HepG2 (cell line): ENCODE measurements around the gene MARCHF9. TPM values are rescaled to one million over a fixed set of nuclear protein-coding genes. Genes with fewer than 3 reads are reported as not detected.
A peak's percentile ranks its signal among the peaks of the same experiment; 100 is the strongest.

ENCODE experiments used
- ATF3 ChIP-seq: sonication (generic); formaldehyde crosslinking; IDR thresholded peaks from 2 replicates; pipeline ENCODE4 v1.4.0; 2020; ENCODE audit warnings: missing genetic modification reagents
- CBFB ChIP-seq: sonication (generic); formaldehyde crosslinking; IDR thresholded peaks from 2 replicates; pipeline ENCODE4 v1.4.0; 2020; ENCODE audit warnings: missing genetic modification reagents
- CBX5 ChIP-seq: sonication (generic); formaldehyde crosslinking; IDR thresholded peaks from 2 replicates; pipeline ENCODE4 v1.4.0; 2020; ENCODE audit warnings: missing genetic modification reagents, borderline replicate concordance
- HMG20B ChIP-seq: conservative IDR thresholded peaks from 2 replicates; pipeline ENCODE4 v1.6.1; 2016; ENCODE audit warnings: missing genetic modification reagents, missing compliant biosample characterization
- KMT2B ChIP-seq: IDR thresholded peaks from 2 replicates; pipeline ENCODE4 v1.6.1; 2016; ENCODE audit warnings: missing genetic modification reagents, missing compliant biosample characterization
- NCOA1 ChIP-seq: sonication (generic); formaldehyde crosslinking; IDR thresholded peaks from 2 replicates; pipeline ENCODE4 v1.9.0; 2021; ENCODE audit warnings: missing genetic modification reagents
- NFE2L2 ChIP-seq: fragments of 150-350 bp; IDR thresholded peaks from 2 replicates; pipeline ENCODE4 v1.6.1; 2014; ENCODE audit warnings: low read length
- NFKB2 ChIP-seq: sonication (generic); formaldehyde crosslinking; IDR thresholded peaks from 2 replicates; pipeline ENCODE4 v1.4.0; 2020; ENCODE audit warnings: missing genetic modification reagents, borderline replicate concordance
- RELA ChIP-seq: sonication (generic); formaldehyde crosslinking; IDR thresholded peaks from 2 replicates; pipeline ENCODE4 v1.4.0; 2020; ENCODE audit warnings: missing genetic modification reagents
- TAF1 ChIP-seq: sonication (generic); formaldehyde crosslinking; IDR thresholded peaks from 2 replicates; pipeline ENCODE4 v1.4.0; 2020; ENCODE audit warnings: missing genetic modification reagents
- TBL1XR1 ChIP-seq: fragments of 150-350 bp; IDR thresholded peaks from 2 replicates; pipeline ENCODE4 v1.6.1; 2014; ENCODE audit warnings: borderline replicate concordance, low read length; ENCODE audit not compliant: partially characterized antibody
- TCF12 ChIP-seq, 2 experiments: fragments of 450-650 bp in 1 of 2; sonication (generic) in 1 of 2; formaldehyde crosslinking in 1 of 2; IDR thresholded peaks; 2 replicates each; pipeline versions ENCODE4 v1.6.1 to v1.8.0; 2017 to 2022; ENCODE audit warnings: antibody characterized with exemption in 1 of 2, mild to moderate bottlenecking in 1 of 2, missing genetic modification reagents in 1 of 2, moderate library complexity in 1 of 2
- TRAFD1 ChIP-seq: sonication (generic); formaldehyde crosslinking; IDR thresholded peaks from 2 replicates; pipeline ENCODE4 v1.5.1; 2020; ENCODE audit warnings: missing genetic modification reagents, mild to moderate bottlenecking, borderline replicate concordance
- ZKSCAN8 ChIP-seq: IDR thresholded peaks from 2 replicates; pipeline ENCODE4 v1.6.1; 2016; ENCODE audit warnings: borderline replicate concordance, missing genetic modification reagents, missing compliant biosample characterization
- ZNF232 ChIP-seq: sonication (generic); formaldehyde crosslinking; IDR thresholded peaks from 2 replicates; pipeline ENCODE4 v1.4.0; 2020; ENCODE audit warnings: missing genetic modification reagents, borderline replicate concordance
- ZNF251 ChIP-seq: sonication (generic); formaldehyde crosslinking; IDR thresholded peaks from 2 replicates; pipeline ENCODE4 v1.9.0; 2021; ENCODE audit warnings: mild to moderate bottlenecking, missing genetic modification reagents
- ZNF30 ChIP-seq: sonication (generic); formaldehyde crosslinking; IDR thresholded peaks from 2 replicates; pipeline ENCODE4 v1.5.0; 2020; ENCODE audit warnings: mild to moderate bottlenecking, missing genetic modification reagents
- ZNF557 ChIP-seq: sonication (generic); formaldehyde crosslinking; IDR thresholded peaks from 2 replicates; pipeline ENCODE4 v1.4.0; 2020; ENCODE audit warnings: missing genetic modification reagents
- ZNF776 ChIP-seq: sonication (generic); formaldehyde crosslinking; IDR thresholded peaks from 2 replicates; pipeline ENCODE4 v1.4.0; 2020; ENCODE audit warnings: mild to moderate bottlenecking, missing genetic modification reagents
- ZNF878 ChIP-seq: sonication (generic); formaldehyde crosslinking; IDR thresholded peaks from 2 replicates; pipeline ENCODE4 v1.8.1; 2023; ENCODE audit warnings: mild to moderate bottlenecking, missing genetic modification reagents, moderate library complexity
- polyA plus RNA-seq, 8 experiments: library from polyadenylated mRNA; depleted of rRNA in 3 of 8; stranded (reverse) in 7 of 8; unstranded in 1 of 8; fragments of >200 nt; fragmentation: Illumina TruSeq in 4 of 8; extraction: Trizol in 4 of 8; gene quantifications; 2 replicates each; pipeline versions ENCODE4 v1.2.1 to v1.2.3, GENCODE V29; 2011 to 2016; ENCODE audit warnings: low read depth in 4 of 8, missing spikeins in 1 of 8, mixed read lengths in 1 of 8; ENCODE audit not compliant: insufficient read depth in 1 of 8
- total RNA-seq, 5 experiments: library from RNA; depleted of rRNA; stranded (reverse); fragments of >200 nt; fragmentation: Illumina TruSeq; extraction: Trizol; gene quantifications; 2 replicates each; pipeline ENCODE4 v1.2.3, GENCODE V29; 2016; ENCODE audit warnings: low read depth in 1 of 5
- TF ChIP-seq, protein P1 (sequence below): IDR thresholded peaks from 2 replicates; pipeline ENCODE4 v1.6.1; 2012; ENCODE audit warnings: inconsistent platforms
- TF ChIP-seq, protein P2 (sequence below): IDR thresholded peaks from 2 replicates; pipeline ENCODE4 v1.6.1; 2012; ENCODE audit warnings: low read depth, low read length, improper control_type of control experiment

Gene MARCHF9
- total and polyA plus RNA-seq, 2 of the 13 experiments (the other 11 are each of a cell fraction or from before 2014, with no cell fraction given) = 5.7 to 9.6 TPM

- no peak for TF ChIP-seq ZNF251 (CRISPR knock-in tag)
- peak; percentile 85 for TF ChIP-seq CBFB (CRISPR knock-in tag)
- TF ChIP-seq NFKB2 (CRISPR knock-in tag) = peak; percentile 94
- TF ChIP-seq TBL1XR1 = peak; percentile 28
- TF ChIP-seq TAF1 (CRISPR knock-in tag) = peak; percentile 89
- TF ChIP-seq, protein P1, sequence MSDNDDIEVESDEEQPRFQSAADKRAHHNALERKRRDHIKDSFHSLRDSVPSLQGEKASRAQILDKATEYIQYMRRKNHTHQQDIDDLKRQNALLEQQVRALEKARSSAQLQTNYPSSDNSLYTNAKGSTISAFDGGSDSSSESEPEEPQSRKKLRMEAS = peak; percentile 89
- TF ChIP-seq ATF3 (CRISPR knock-in tag) = peak; percentile 90
- no peak for TF ChIP-seq TCF12 (IDR thresholded peaks at IDR 0.05)
- peak; percentile 57; the same call in 1 of the 2 replicates for TF ChIP-seq TCF12 (CRISPR knock-in tag; IDR thresholded peaks at IDR 0.05)
- peak; percentile 40; the same call in 1 of the 2 replicates for TF ChIP-seq ZNF232 (CRISPR knock-in tag)
- TF ChIP-seq, protein P2, sequence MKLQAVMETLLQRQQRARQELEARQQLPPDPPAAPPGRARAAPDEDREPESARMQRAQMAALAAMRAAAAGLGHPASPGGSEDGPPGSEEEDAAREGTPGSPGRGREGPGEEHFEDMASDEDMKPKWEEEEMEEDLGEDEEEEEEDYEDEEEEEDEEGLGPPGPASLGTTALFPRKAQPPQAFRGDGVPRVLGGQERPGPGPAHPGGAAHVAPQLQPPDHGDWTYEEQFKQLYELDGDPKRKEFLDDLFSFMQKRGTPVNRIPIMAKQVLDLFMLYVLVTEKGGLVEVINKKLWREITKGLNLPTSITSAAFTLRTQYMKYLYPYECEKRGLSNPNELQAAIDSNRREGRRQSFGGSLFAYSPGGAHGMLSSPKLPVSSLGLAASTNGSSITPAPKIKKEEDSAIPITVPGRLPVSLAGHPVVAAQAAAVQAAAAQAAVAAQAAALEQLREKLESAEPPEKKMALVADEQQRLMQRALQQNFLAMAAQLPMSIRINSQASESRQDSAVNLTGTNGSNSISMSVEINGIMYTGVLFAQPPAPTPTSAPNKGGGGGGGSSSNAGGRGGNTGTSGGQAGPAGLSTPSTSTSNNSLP = 0 out of 2 replicates have a peak, but pooled peaks have one; percentile 36
- peak; percentile 89 for TF ChIP-seq ZNF776
- 0 out of 2 replicates have a peak, but pooled peaks have one; percentile 55 for TF ChIP-seq ZNF557 (CRISPR knock-in tag)
- TF ChIP-seq NFE2L2 = no peak
- TF ChIP-seq HMG20B (CRISPR knock-in tag) = no peak
- TF ChIP-seq ZNF30 (CRISPR knock-in tag) = 0 out of 2 replicates have a peak, but pooled peaks have one; percentile 63
- TF ChIP-seq ZNF878 (CRISPR knock-in tag) = no peak
- peak; percentile 96 for TF ChIP-seq KMT2B (CRISPR knock-in tag)
- 0 out of 2 replicates have a peak, but pooled peaks have one; percentile 36 for TF ChIP-seq NCOA1 (CRISPR knock-in tag)
- TF ChIP-seq CBX5 = peak; percentile 83; the same call in 1 of the 2 replicates
- TF ChIP-seq RELA (CRISPR knock-in tag) = 0 out of 2 replicates have a peak, but pooled peaks have one; percentile 41
- TF ChIP-seq ZKSCAN8 = peak; percentile 73; the same call in 1 of the 2 replicates
- TF ChIP-seq TRAFD1 (CRISPR knock-in tag) = peak; percentile 84; the same call in 1 of the 2 replicates
Observed at GRCh38 chr12:57782608-57783465, 27.9 kb downstream of the MARCHF9 start, which contains the start of gene TSFM (continued).
